HEK293 (cell line): Measurements from ENCODE around the gene VPS54.

ENCODE experiments used
- CTCF ChIA-PET: fragments of 350-600 bp; formaldehyde crosslinking; extraction: SDS; loops from one replicate; lab custom pipeline; 2021; ENCODE audit warnings: antibody characterized with exemption; lab: Yijun Ruan, JAX
- POLR2A ChIA-PET: fragments of 300-600 bp; formaldehyde crosslinking; extraction: SDS; loops from one replicate; lab custom pipeline; 2020; ENCODE audit warnings: antibody characterized with exemption, inconsistent platforms; lab: Yijun Ruan, JAX
- H3K27ac ChIP-seq: fragments of 200-500 bp; sonication (Bioruptor generic); 2 replicates; pipeline ENCODE4 v1.5.1; 2014; ENCODE audit warnings: low read depth, low read length, control low read depth, inconsistent platforms; ENCODE audit errors: extremely low read depth
- H3K36me3 ChIP-seq, 2 experiments: fragments of 200-500 bp in 1 of 2; sonication (Bioruptor generic) in 1 of 2; 1 replicate in 1 of 2; 2 replicates in 1 of 2; pipeline ENCODE4 v1.5.1; 2014 to 2017; ENCODE audit warnings: inconsistent platforms in 2 of 2, low read length in 2 of 2; ENCODE audit not compliant: control insufficient read depth in 2 of 2, insufficient read depth in 1 of 2
- H3K4me1 ChIP-seq: fragments of 200-500 bp; sonication (Bioruptor generic); 2 replicates; pipeline ENCODE4 v1.5.1; 2014; ENCODE audit warnings: mild to moderate bottlenecking, low read length, inconsistent platforms; ENCODE audit not compliant: control insufficient read depth, insufficient read depth
- H3K4me3 ChIP-seq: 2 replicates; pipeline ENCODE4 v1.5.1; 2011; ENCODE audit warnings: low read depth, mild to moderate bottlenecking, control low read depth, low read length, moderate library complexity
- H3K9me3 ChIP-seq: fragments of 200-500 bp; sonication (Bioruptor generic); 2 replicates; pipeline ENCODE4 v1.5.1; 2014; ENCODE audit warnings: low read depth, low read length, inconsistent platforms; ENCODE audit not compliant: control insufficient read depth, insufficient read depth
- CTCF ChIP-seq: fragments of 450-650 bp; formaldehyde crosslinking; IDR thresholded peaks from 2 replicates; pipeline ENCODE4 v1.5.1; 2016; ENCODE audit warnings: missing biosample characterization, missing genetic modification characterization
- GLIS2 ChIP-seq: fragments of 450-650 bp; formaldehyde crosslinking; IDR thresholded peaks from 2 replicates; pipeline ENCODE4 v1.5.1; 2016; ENCODE audit warnings: missing biosample characterization, missing genetic modification characterization
- HOXC10 ChIP-seq: sonication (generic); formaldehyde crosslinking; IDR thresholded peaks from 2 replicates; pipeline ENCODE4 v1.8.1; 2023; ENCODE audit warnings: mild to moderate bottlenecking, missing genetic modification reagents
- KLF10 ChIP-seq: fragments of 450-650 bp; IDR thresholded peaks from 2 replicates; pipeline ENCODE4 v1.5.1; 2018; ENCODE audit warnings: missing biosample characterization, mild to moderate bottlenecking, missing genetic modification characterization
- KLF16 ChIP-seq: fragments of 450-650 bp; formaldehyde crosslinking; IDR thresholded peaks from 2 replicates; pipeline ENCODE4 v1.5.1; 2017; ENCODE audit warnings: missing biosample characterization, missing genetic modification characterization
- KLF8 ChIP-seq: fragments of 450-650 bp; formaldehyde crosslinking; IDR thresholded peaks from 2 replicates; pipeline ENCODE4 v1.5.1; 2016; ENCODE audit warnings: missing biosample characterization, missing genetic modification characterization
- PATZ1 ChIP-seq: fragments of 450-650 bp; formaldehyde crosslinking; IDR thresholded peaks from 2 replicates; pipeline ENCODE4 v1.5.1; 2016; ENCODE audit warnings: missing biosample characterization, missing genetic modification characterization
- ZBTB10 ChIP-seq: fragments of 450-650 bp; formaldehyde crosslinking; IDR thresholded peaks from 2 replicates; pipeline ENCODE4 v1.5.1; 2016; ENCODE audit warnings: missing biosample characterization, missing genetic modification characterization
- ZBTB11 ChIP-seq: fragments of 450-650 bp; formaldehyde crosslinking; conservative IDR thresholded peaks from 2 replicates; pipeline ENCODE4 v1.5.1; 2016; ENCODE audit warnings: low read depth, missing biosample characterization, missing genetic modification characterization
- ZBTB17 ChIP-seq: fragments of 450-650 bp; formaldehyde crosslinking; IDR thresholded peaks from 2 replicates; pipeline ENCODE4 v1.5.1; 2016; ENCODE audit warnings: missing biosample characterization, missing genetic modification characterization
- ZBTB48 ChIP-seq: fragments of 450-650 bp; formaldehyde crosslinking; IDR thresholded peaks from 2 replicates; pipeline ENCODE4 v1.5.1; 2016; ENCODE audit warnings: missing biosample characterization, missing genetic modification characterization
- ZFHX2 ChIP-seq: fragments of 450-650 bp; formaldehyde crosslinking; conservative IDR thresholded peaks from 2 replicates; pipeline ENCODE4 v1.5.1; 2016; ENCODE audit warnings: missing biosample characterization, missing genetic modification characterization
- ZFP69B ChIP-seq: fragments of 450-650 bp; formaldehyde crosslinking; IDR thresholded peaks from 2 replicates; pipeline ENCODE4 v1.5.1; 2016; ENCODE audit warnings: missing biosample characterization, missing genetic modification characterization
- ZNF121 ChIP-seq: fragments of 450-650 bp; formaldehyde crosslinking; IDR thresholded peaks from 2 replicates; pipeline ENCODE4 v1.5.1; 2016; ENCODE audit warnings: missing biosample characterization, missing genetic modification characterization
- ZNF175 ChIP-seq: fragments of 450-650 bp; formaldehyde crosslinking; IDR thresholded peaks from 2 replicates; pipeline ENCODE4 v1.5.1; 2016; ENCODE audit warnings: missing biosample characterization, missing genetic modification characterization
- ZNF221 ChIP-seq: fragments of 450-650 bp; formaldehyde crosslinking; IDR thresholded peaks from 2 replicates; pipeline ENCODE4 v1.5.1; 2017; ENCODE audit warnings: missing biosample characterization, missing genetic modification characterization, borderline replicate concordance
- ZNF398 ChIP-seq: fragments of 450-650 bp; formaldehyde crosslinking; IDR thresholded peaks from 2 replicates; pipeline ENCODE4 v1.5.1; 2017; ENCODE audit warnings: missing biosample characterization, missing genetic modification characterization
- ZNF555 ChIP-seq: fragments of 450-650 bp; formaldehyde crosslinking; conservative IDR thresholded peaks from 2 replicates; pipeline ENCODE4 v1.5.1; 2017; ENCODE audit warnings: missing biosample characterization, mild to moderate bottlenecking, missing genetic modification characterization, inconsistent platforms
- ZNF645 ChIP-seq: fragments of 450-650 bp; formaldehyde crosslinking; IDR thresholded peaks from 2 replicates; pipeline ENCODE4; 2016; ENCODE audit warnings: missing biosample characterization, missing genetic modification characterization
- ZNF707 ChIP-seq: fragments of 450-650 bp; formaldehyde crosslinking; IDR thresholded peaks from 2 replicates; pipeline ENCODE4 v1.5.1; 2016; ENCODE audit warnings: missing biosample characterization, missing genetic modification characterization

VPS54 gene

GRCh38 chr2:63878486-63878885 is 140.7 kb downstream of the VPS54 start:
- H3K36me3 ChIP-seq = peaks cover 0 to 20% of the 10 kb centered on the region in 2 experiments; a peak in 2 of 3 replicates
- POLR2A ChIA-PET = interaction anchor here (0.7 kb wide), 1 partner anchor 155 kb away, joined by 3 read pairs; no protein-coding TSS in a partner anchor
- TF ChIP-seq ZNF707 (tag by site-specific recombination) (no peak), HOXC10 (no peak), KLF10 (tag by site-specific recombination) (no peak), KLF8 (tag by site-specific recombination) (no peak), CTCF (tag by site-specific recombination) (no peak), ZNF121 (tag by site-specific recombination) (no peak), ZBTB48 (tag by site-specific recombination) (no peak), GLIS2 (tag by site-specific recombination) (no peak), PATZ1 (no peak), ZNF398 (tag by site-specific recombination) (no peak), ZFHX2 (tag by site-specific recombination) (no peak), ZBTB17 (tag by site-specific recombination) (no peak), ZBTB11 (tag by site-specific recombination) (no peak), ZNF555 (no peak)
- H3K27ac ChIP-seq = no peak overlapping the region
- CTCF ChIA-PET = interaction anchor here (1.6 kb wide), 1 partner anchor 187 kb away, joined by 3 read pairs; no protein-coding TSS in a partner anchor
- no peaks in the 10 kb centered on the region for H3K9me3 ChIP-seq
- H3K4me3 ChIP-seq = no peak overlapping the region
- no peaks in the 10 kb centered on the region for H3K4me1 ChIP-seq

GRCh38 chr2:63876311-63876710 is 142.9 kb downstream of the VPS54 start:
- Histone ChIP-seq H3K9me3 (no peaks in the 10 kb centered on the region), H3K27ac (no peak overlapping the region), H3K4me3 (no peak overlapping the region), H3K36me3 (peaks cover 0 to 19% of the 10 kb centered on the region in 2 experiments), H3K4me1 (0 out of 2 replicates have a peak, but pooled peaks cover 3% of the 10 kb centered on the region)
- CTCF ChIA-PET = interaction anchor here (0.9 kb wide), 1 partner anchor 177 kb away, joined by 4 read pairs; no protein-coding TSS in a partner anchor
- POLR2A ChIA-PET = no interaction called here
- TF ChIP-seq ZBTB10 (tag by site-specific recombination) (no peak), ZNF175 (tag by site-specific recombination) (no peak), KLF16 (tag by site-specific recombination) (no peak), ZFP69B (no peak), ZNF645 (no peak), ZNF221 (no peak)
